Endothelial cell of umbilical vein (primary cell): ENCODE measurements around the gene KIAA1755. TPM values are rescaled to one million over a fixed set of nuclear protein-coding genes. Genes with fewer than 3 reads are reported as not detected.

ENCODE experiments used
- BruUV-seq: library from RNA; stranded (reverse); fragments of 400-500 nt; replicated peaks from 2 replicates; lab custom pipeline; 2021; lab: Mats Ljungman, UMichigan
- CTCF ChIA-PET: fragments of 300-600, 350-600 bp; sonication (Branson Sonifier 250); formaldehyde crosslinking; loops from one replicate; lab custom pipeline; 2021; ENCODE audit warnings: antibody characterized with exemption, inconsistent platforms; lab: Charles Lee
- POLR2A ChIA-PET: fragments of 300-600, 350-600 bp; sonication (Branson Sonifier 250); formaldehyde crosslinking; loops from one replicate; lab custom pipeline; 2021; ENCODE audit warnings: antibody characterized with exemption, inconsistent platforms; lab: Charles Lee
- DNase-seq: peaks from one replicate; pipeline ENCODE4 v3.0.0-alpha.2; 2011; ENCODE audit warnings: low read depth, low spot score
- FAIRE-seq: peaks from 2 replicates; lab custom pipeline; 2011; peaks lifted over from hg19 to GRCh38; lab: Jason Lieb, UNC
- H2AFZ ChIP-seq: 2 replicates; pipeline ENCODE4 v1.6.0; 2012; ENCODE audit warnings: low read depth, low read length, control low read depth, inconsistent platforms
- H3K27ac ChIP-seq: 2 replicates; pipeline ENCODE4 v1.5.1; 2011; ENCODE audit warnings: low read depth, mild to moderate bottlenecking, control low read depth, low read length, moderate library complexity; ENCODE audit not compliant: insufficient read depth
- H3K27me3 ChIP-seq, 2 experiments: 2 replicates each; pipeline versions ENCODE4 v1.6.0 to v1.6.1; 2011; ENCODE audit warnings: low read length in 2 of 2, mixed read lengths in 1 of 2; ENCODE audit not compliant: control insufficient read depth in 2 of 2, insufficient read depth in 2 of 2
- H3K36me3 ChIP-seq, 2 experiments: 2 replicates in 1 of 2; 3 replicates in 1 of 2; pipeline ENCODE4 v1.5.1; 2011; ENCODE audit warnings: low read length in 2 of 2, mild to moderate bottlenecking in 1 of 2, moderate library complexity in 1 of 2; ENCODE audit not compliant: control insufficient read depth in 2 of 2, insufficient read depth in 2 of 2; ENCODE audit errors: extremely low read depth in 1 of 2
- H3K4me1 ChIP-seq: 3 replicates; pipeline ENCODE4 v1.5.1; 2011; ENCODE audit warnings: mild to moderate bottlenecking, low read length; ENCODE audit not compliant: control insufficient read depth, insufficient read depth; ENCODE audit errors: extremely low read depth
- H3K4me2 ChIP-seq: 2 replicates; pipeline ENCODE4 v1.6.1; 2011; ENCODE audit warnings: low read length, control low read depth, mixed read lengths; ENCODE audit not compliant: insufficient read depth
- H3K4me3 ChIP-seq, 3 experiments: fragments of 200-600 bp in 1 of 3; sonication (generic), shearing (Covaris generic) in 1 of 3; replicated peaks in 1 of 3; 2 replicates each; pipeline ENCODE4 v1.5.1; 2011 to 2016; ENCODE audit warnings: control low read depth in 3 of 3, low read length in 3 of 3, mild to moderate bottlenecking in 2 of 3, inconsistent platforms in 1 of 3, low read depth in 1 of 3, moderate library complexity in 1 of 3; ENCODE audit not compliant: insufficient read depth in 1 of 3
- H3K79me2 ChIP-seq: 2 replicates; pipeline ENCODE4 v1.6.0; 2012; ENCODE audit warnings: low read length, inconsistent platforms; ENCODE audit not compliant: control insufficient read depth, insufficient read depth
- H3K9ac ChIP-seq: replicated peaks from 2 replicates; pipeline ENCODE3; 2011; ENCODE audit warnings: low read length, control low read depth; ENCODE audit not compliant: insufficient read depth; ENCODE audit errors: extremely low read depth
- H3K9me1 ChIP-seq: replicated peaks from 3 replicates; pipeline ENCODE4 v1.6.0; 2011; ENCODE audit warnings: mild to moderate bottlenecking, low read length; ENCODE audit not compliant: control insufficient read depth, insufficient read depth; ENCODE audit errors: extremely low read depth
- H3K9me3 ChIP-seq: replicated peaks from 2 replicates; pipeline ENCODE4 v1.5.1; 2012; ENCODE audit warnings: low read length, inconsistent platforms; ENCODE audit not compliant: control insufficient read depth, insufficient read depth
- H4K20me1 ChIP-seq: replicated peaks from 2 replicates; pipeline ENCODE3; 2011; ENCODE audit warnings: mild to moderate bottlenecking, low read length; ENCODE audit not compliant: control insufficient read depth, insufficient read depth; ENCODE audit errors: extremely low read depth
- EZH2 ChIP-seq: IDR thresholded peaks from 2 replicates; pipeline ENCODE4 v1.6.1; 2012; ENCODE audit warnings: borderline replicate concordance, low read depth, mild to moderate bottlenecking, moderate library complexity, low read length, inconsistent platforms; ENCODE audit not compliant: severe bottlenecking
- FOS ChIP-seq: IDR thresholded peaks from 2 replicates; pipeline ENCODE4 v1.6.1; 2011; ENCODE audit warnings: mild to moderate bottlenecking, low read length, moderate library complexity, borderline replicate concordance; ENCODE audit not compliant: insufficient read depth
- GATA2 ChIP-seq: IDR thresholded peaks from 2 replicates; pipeline ENCODE4 v1.7.0; 2011; ENCODE audit warnings: low read depth, mild to moderate bottlenecking, moderate library complexity, mixed read lengths, low read length; ENCODE audit not compliant: insufficient read length, insufficient read depth
- JUN ChIP-seq: IDR thresholded peaks from 2 replicates; pipeline ENCODE4 v1.6.1; 2011; ENCODE audit warnings: borderline replicate concordance, low read depth; ENCODE audit not compliant: insufficient read length, insufficient read depth
- MYC ChIP-seq: IDR thresholded peaks from one replicate; pipeline ENCODE4 v1.6.1; 2011; ENCODE audit warnings: mild to moderate bottlenecking, low read depth, low read length
- POLR2A ChIP-seq: IDR thresholded peaks from 2 replicates; pipeline ENCODE4 v1.6.1; 2012; ENCODE audit warnings: low read depth, mild to moderate bottlenecking, control low read depth, low read length
- POLR2AphosphoS5 ChIP-seq: IDR thresholded peaks from 2 replicates; pipeline ENCODE4 v1.6.1; 2012; ENCODE audit warnings: low read depth, mild to moderate bottlenecking, control low read depth, low read length, moderate library complexity; ENCODE audit not compliant: insufficient read depth
- dilution Hi-C: fragments of 300-500 bp; cut with MboI; formaldehyde crosslinking; loops from one replicate; pipeline ENCODE4 v1.15.0; 2019; ENCODE audit warnings: low sequenced_read_pairs; ENCODE audit not compliant: extremely low pct_ligation_motif_present
- intact Hi-C: fragments of 100-400 bp; cut with micrococcal nuclease; formaldehyde crosslinking; loops from one replicate; pipeline ENCODE4 v1.10.0; 2022
- polyA plus RNA-seq, 4 experiments: library from polyadenylated mRNA; depleted of rRNA in 3 of 4; stranded (reverse) in 3 of 4; unstranded in 1 of 4; fragments of >200 nt; gene quantifications; 2 replicates each; pipeline versions ENCODE4 v1.2.1 to v1.2.3, GENCODE V29; 2011 to 2012; ENCODE audit warnings: missing spikeins in 1 of 4
- total RNA-seq: library from RNA; stranded (reverse); gene quantifications from 2 replicates; pipeline ENCODE4 v1.2.3, GENCODE V29; 2021
- TF ChIP-seq, protein P1 (sequence below): IDR thresholded peaks from 2 replicates; pipeline ENCODE4 v1.6.1; 2011; ENCODE audit not compliant: insufficient read depth, insufficient read length
- TF ChIP-seq, protein P2 (sequence below), 2 donors: IDR thresholded peaks; 1 replicate in 1 of 2; 2 replicates in 1 of 2; pipeline ENCODE4 v1.5.1; 2011; ENCODE audit warnings: low read length in 2 of 2, mild to moderate bottlenecking in 2 of 2, moderate library complexity in 2 of 2, control low read depth in 1 of 2, inconsistent platforms in 1 of 2, low read depth in 1 of 2; ENCODE audit not compliant: insufficient read depth in 1 of 2; ENCODE audit errors: extremely low read depth in 1 of 2

The KIAA1755 gene
- total and polyA plus RNA-seq, 2 donors (not counting 3 experiments of a cell fraction or from before 2014, with no cell fraction given): 0.36 to 0.51 TPM

GRCh38 chr20:38301309-38301708 is 40.8 kb upstream of the KIAA1755 start:
- H3K79me2 ChIP-seq: no peaks in the 10 kb centered on the region
- BruUV-seq: no TSS peak
- DNase-seq (no peak), FAIRE-seq (no peak)
- POLR2A ChIA-PET: interaction anchor here (0.6 kb wide), 1 partner anchor 243 kb away, joined by 3 read pairs; no protein-coding TSS in a partner anchor
- intact Hi-C loops (no loop called here), dilution Hi-C loops (no loop called here)
- no peaks in the 10 kb centered on the region for H3K9me1 ChIP-seq
- no peak overlapping the region for H3K27ac ChIP-seq
- H3K9ac ChIP-seq: no peak overlapping the region
- peaks cover 2% of the 10 kb centered on the region in 2 experiments for H3K27me3 ChIP-seq
- no peak overlapping the region for H3K4me2 ChIP-seq
- no peaks in the 10 kb centered on the region for H3K9me3 ChIP-seq
- TF ChIP-seq, protein P1, sequence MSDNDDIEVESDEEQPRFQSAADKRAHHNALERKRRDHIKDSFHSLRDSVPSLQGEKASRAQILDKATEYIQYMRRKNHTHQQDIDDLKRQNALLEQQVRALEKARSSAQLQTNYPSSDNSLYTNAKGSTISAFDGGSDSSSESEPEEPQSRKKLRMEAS: no peak
- TF ChIP-seq POLR2A (no peak), MYC (no peak)
- CTCF ChIA-PET: interaction anchor here (0.9 kb wide), 1 partner anchor 107 kb away, joined by 4 read pairs; no protein-coding TSS in a partner anchor
- no peaks in the 10 kb centered on the region for H3K36me3 ChIP-seq
- H2AFZ ChIP-seq: no peak overlapping the region
- H3K4me1 ChIP-seq: no peaks in the 10 kb centered on the region
- H4K20me1 ChIP-seq: no peaks in the 10 kb centered on the region
- H3K4me3 ChIP-seq: no peak overlapping the region

DNA sequence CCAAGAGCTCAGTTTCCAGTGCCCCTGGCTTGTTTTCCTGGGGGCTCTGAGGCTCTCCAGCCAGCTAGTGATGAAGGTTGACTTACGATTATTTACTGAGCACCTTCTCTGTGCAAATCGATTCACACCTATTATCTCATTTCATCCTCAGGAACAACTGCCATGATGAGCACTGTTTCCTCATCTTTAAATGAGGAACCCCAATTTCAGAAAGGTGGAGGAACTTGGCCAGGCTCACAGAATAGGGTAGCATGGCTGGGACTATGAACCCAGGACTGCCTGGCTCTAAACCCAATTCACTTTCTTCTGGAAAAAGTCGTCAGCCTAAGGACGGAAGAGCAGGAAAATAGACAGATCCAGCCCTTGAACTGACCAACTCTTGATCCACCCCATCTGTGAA is 39.9 kb upstream of the KIAA1755 start:
- Histone ChIP-seq H3K9me1 (no peaks in the 10 kb centered on the region), H3K27me3 (peaks cover 2% of the 10 kb centered on the region in 2 experiments), H2AFZ (no peak overlapping the region), H3K27ac (no peak overlapping the region), H3K4me1 (no peaks in the 10 kb centered on the region), H4K20me1 (no peaks in the 10 kb centered on the region), H3K79me2 (no peaks in the 10 kb centered on the region), H3K9me3 (no peaks in the 10 kb centered on the region), H3K4me3 (no peak overlapping the region), H3K4me2 (no peak overlapping the region), H3K36me3 (no peaks in the 10 kb centered on the region), H3K9ac (no peak overlapping the region)
- POLR2A ChIA-PET: interaction anchor here (0.6 kb wide), 1 partner anchor 243 kb away, joined by 3 read pairs; no protein-coding TSS in a partner anchor
- dilution Hi-C loops (no loop called here), intact Hi-C loops (no loop called here)
- DNase-seq: no peak
- FAIRE-seq: no peak
- CTCF ChIA-PET: interaction anchor here (0.9 to 1.5 kb wide), 3 partner anchors 8 to 108 kb away, joined by 4 to 5 read pairs (median 5); no protein-coding TSS in a partner anchor
- BruUV-seq: no TSS peak
- TF ChIP-seq FOS (no peak), GATA2 (no peak), MYC (no peak), POLR2A (no peak), POLR2AphosphoS5 (no peak), EZH2 (no peak), JUN (no peak)
- TF ChIP-seq, protein P1: no peak
- TF ChIP-seq, protein P2, sequence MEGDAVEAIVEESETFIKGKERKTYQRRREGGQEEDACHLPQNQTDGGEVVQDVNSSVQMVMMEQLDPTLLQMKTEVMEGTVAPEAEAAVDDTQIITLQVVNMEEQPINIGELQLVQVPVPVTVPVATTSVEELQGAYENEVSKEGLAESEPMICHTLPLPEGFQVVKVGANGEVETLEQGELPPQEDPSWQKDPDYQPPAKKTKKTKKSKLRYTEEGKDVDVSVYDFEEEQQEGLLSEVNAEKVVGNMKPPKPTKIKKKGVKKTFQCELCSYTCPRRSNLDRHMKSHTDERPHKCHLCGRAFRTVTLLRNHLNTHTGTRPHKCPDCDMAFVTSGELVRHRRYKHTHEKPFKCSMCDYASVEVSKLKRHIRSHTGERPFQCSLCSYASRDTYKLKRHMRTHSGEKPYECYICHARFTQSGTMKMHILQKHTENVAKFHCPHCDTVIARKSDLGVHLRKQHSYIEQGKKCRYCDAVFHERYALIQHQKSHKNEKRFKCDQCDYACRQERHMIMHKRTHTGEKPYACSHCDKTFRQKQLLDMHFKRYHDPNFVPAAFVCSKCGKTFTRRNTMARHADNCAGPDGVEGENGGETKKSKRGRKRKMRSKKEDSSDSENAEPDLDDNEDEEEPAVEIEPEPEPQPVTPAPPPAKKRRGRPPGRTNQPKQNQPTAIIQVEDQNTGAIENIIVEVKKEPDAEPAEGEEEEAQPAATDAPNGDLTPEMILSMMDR (IDR thresholded peaks at IDR 0.05; ENCODE audit: extremely low read depth in 1 of 2, insufficient read depth in 1 of 2, low read depth in 1 of 2, low read length in 2 of 2): no peak
